ENCODE data around the gene FOXR1.

Gene FOXR1

DNA sequence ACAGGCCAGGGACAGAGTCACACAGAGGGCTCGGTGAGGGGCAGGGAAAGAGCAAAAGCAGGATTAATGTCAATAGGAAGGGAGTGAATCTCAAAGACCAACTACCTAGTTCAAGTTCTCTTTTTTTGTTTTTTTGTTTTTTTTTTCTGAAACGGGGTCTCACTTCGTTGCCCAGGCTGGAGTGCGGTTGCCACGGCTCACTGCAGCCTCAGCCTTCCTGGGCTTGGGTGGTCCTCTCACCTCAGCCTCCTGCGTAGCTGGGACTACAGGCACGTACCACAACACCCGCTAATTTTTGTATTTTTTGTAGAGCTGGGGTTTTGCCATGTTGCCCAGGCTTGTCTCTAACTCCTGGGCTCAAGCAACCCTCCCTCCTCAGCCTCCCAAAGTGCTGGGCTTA, 36.2 kb upstream of the FOXR1 start:
- H3K9me3 ChIP-seq (ENCODE audit: low read length), result no peaks in the 10 kb centered on the region
- H3K4me2 ChIP-seq (ENCODE audit: low read length), result no peak overlapping the region
- no peak overlapping the region for H3K9ac ChIP-seq (ENCODE audit: low read length)
- H3F3A ChIP-seq (ENCODE audit: insufficient read depth, low read length), result no peaks in the 10 kb centered on the region
- H2AFZ ChIP-seq (ENCODE audit: low read length), result no peak overlapping the region
- H3K9me2 ChIP-seq (ENCODE audit: low read depth, low read length), result no peaks in the 10 kb centered on the region
- H3K27me3 ChIP-seq (ENCODE audit: insufficient read depth, low read length), result no peaks in the 10 kb centered on the region
- H3K4me3 ChIP-seq (ENCODE audit: low read depth, low read length, poor library complexity, severe bottlenecking), result no peak overlapping the region
- no peak overlapping the region for H3K27ac ChIP-seq (ENCODE audit: low read depth, low read length, poor library complexity, severe bottlenecking)
- no peaks in the 10 kb centered on the region for H4K20me1 ChIP-seq (ENCODE audit: insufficient read depth, low read length)
- H3K36me3 ChIP-seq (ENCODE audit: insufficient read depth, low read length), result no peaks in the 10 kb centered on the region
- no peaks in the 10 kb centered on the region for H3K79me2 ChIP-seq (ENCODE audit: insufficient read depth, low read length)
- no peak for TF ChIP-seq EZH2 (IDR thresholded peaks at IDR 0.05; ENCODE audit: borderline replicate concordance, low read length)
- TF ChIP-seq, protein P1, sequence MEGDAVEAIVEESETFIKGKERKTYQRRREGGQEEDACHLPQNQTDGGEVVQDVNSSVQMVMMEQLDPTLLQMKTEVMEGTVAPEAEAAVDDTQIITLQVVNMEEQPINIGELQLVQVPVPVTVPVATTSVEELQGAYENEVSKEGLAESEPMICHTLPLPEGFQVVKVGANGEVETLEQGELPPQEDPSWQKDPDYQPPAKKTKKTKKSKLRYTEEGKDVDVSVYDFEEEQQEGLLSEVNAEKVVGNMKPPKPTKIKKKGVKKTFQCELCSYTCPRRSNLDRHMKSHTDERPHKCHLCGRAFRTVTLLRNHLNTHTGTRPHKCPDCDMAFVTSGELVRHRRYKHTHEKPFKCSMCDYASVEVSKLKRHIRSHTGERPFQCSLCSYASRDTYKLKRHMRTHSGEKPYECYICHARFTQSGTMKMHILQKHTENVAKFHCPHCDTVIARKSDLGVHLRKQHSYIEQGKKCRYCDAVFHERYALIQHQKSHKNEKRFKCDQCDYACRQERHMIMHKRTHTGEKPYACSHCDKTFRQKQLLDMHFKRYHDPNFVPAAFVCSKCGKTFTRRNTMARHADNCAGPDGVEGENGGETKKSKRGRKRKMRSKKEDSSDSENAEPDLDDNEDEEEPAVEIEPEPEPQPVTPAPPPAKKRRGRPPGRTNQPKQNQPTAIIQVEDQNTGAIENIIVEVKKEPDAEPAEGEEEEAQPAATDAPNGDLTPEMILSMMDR (IDR thresholded peaks at IDR 0.05; ENCODE audit: low read length), result no peak
- H3K4me1 ChIP-seq (ENCODE audit: insufficient read depth, low read length, severe bottlenecking), result peaks cover 6% of the 10 kb centered on the region

DNA sequence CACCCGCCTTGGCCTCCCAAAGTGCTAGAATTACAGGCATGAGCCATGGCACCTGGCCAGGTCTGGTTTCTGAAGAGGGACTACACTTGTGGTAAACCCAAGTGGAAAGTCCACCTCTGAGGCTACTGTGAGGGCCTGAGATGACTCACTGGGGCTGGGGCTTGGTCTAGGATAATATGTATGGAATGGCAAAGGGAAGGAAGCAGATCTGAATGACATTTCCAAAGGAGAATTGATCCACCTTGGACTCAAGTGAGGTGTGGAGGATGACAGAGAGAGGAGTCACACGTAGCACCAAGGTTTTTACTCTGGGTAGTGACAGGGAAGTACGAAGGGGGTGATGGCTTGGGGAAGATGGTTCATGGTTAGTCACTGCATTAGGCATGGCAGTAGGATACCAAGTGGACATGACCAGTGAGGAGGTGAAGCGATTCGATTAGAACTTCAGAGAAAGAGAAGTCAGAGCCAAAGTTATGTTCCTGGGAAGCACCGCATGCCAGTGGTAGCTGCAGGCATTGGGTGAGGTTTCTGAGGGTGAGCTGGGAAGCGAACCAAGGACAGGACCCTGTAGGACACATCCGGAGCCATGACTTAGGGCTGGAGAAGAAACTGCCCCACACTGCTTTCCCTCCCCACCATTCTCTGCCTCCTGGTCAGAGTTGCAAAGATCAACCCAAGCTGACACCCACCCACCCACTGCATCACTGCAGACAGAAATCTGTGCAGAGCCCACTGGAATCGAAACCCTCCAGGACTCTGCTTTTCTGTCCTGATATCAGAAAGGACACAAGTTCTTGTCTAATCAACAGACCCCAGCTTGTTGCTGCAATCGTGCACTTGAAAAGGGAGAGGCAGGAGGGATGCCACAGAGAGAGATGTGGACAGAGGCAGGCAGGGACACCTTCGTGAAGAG, 32.8 kb upstream of the FOXR1 start:
- H3K27me3 ChIP-seq (ENCODE audit: insufficient read depth, low read length), result no peaks in the 10 kb centered on the region
- no peak overlapping the region for H3K9ac ChIP-seq (ENCODE audit: low read length)
- no peaks in the 10 kb centered on the region for H3K9me2 ChIP-seq (ENCODE audit: low read depth, low read length)
- H3F3A ChIP-seq (ENCODE audit: insufficient read depth, low read length), result no peaks in the 10 kb centered on the region
- H3K4me1 ChIP-seq (ENCODE audit: insufficient read depth, low read length, severe bottlenecking), result peaks cover 6% of the 10 kb centered on the region
- no peak overlapping the region for H3K4me3 ChIP-seq (ENCODE audit: low read depth, low read length, poor library complexity, severe bottlenecking)
- H4K20me1 ChIP-seq (ENCODE audit: insufficient read depth, low read length), result no peaks in the 10 kb centered on the region
- no peaks in the 10 kb centered on the region for H3K36me3 ChIP-seq (ENCODE audit: insufficient read depth, low read length)
- H3K9me3 ChIP-seq (ENCODE audit: low read length), result no peaks in the 10 kb centered on the region
- TF ChIP-seq EZH2 (IDR thresholded peaks at IDR 0.05; ENCODE audit: borderline replicate concordance, low read length), result no peak
- TF ChIP-seq, protein P1 (IDR thresholded peaks at IDR 0.05; ENCODE audit: low read length), result no peak
- H3K79me2 ChIP-seq (ENCODE audit: insufficient read depth, low read length), result no peaks in the 10 kb centered on the region
- no peak overlapping the region for H3K27ac ChIP-seq (ENCODE audit: low read depth, low read length, poor library complexity, severe bottlenecking)
- no peak overlapping the region for H2AFZ ChIP-seq (ENCODE audit: low read length)
- no peak overlapping the region for H3K4me2 ChIP-seq (ENCODE audit: low read length)

DNA sequence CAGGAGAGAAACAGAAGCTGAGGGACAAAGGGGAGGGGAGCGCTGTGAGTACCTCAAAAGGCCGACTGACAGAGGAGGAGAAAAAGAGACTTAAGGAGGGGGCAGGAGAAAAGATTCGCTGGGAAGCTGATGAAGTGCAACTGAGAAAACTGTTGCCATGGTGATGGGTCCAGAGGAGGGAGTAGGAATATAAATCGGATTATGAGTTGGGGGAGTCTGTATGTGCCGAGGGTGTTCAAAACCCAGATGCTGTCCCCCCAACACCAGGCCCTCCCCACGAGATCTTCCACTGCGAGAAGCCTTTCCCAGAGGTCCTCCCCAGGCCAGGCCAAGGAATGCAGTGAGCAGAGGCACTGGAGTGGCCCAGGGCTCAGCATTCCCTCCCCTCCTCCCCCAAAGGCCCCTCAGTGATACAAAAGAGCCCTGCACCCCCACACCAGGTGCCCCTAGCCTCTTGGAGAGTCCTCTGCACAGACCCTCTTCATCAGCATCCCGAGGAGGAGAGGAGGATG, 32.1 kb upstream of the FOXR1 start:
- H2AFZ ChIP-seq (ENCODE audit: low read length), result no peak overlapping the region
- H3K9me2 ChIP-seq (ENCODE audit: low read depth, low read length), result no peaks in the 10 kb centered on the region
- peaks cover 6% of the 10 kb centered on the region for H3K4me1 ChIP-seq (ENCODE audit: insufficient read depth, low read length, severe bottlenecking)
- H3K9me3 ChIP-seq (ENCODE audit: low read length), result no peaks in the 10 kb centered on the region
- no peaks in the 10 kb centered on the region for H3K36me3 ChIP-seq (ENCODE audit: insufficient read depth, low read length)
- no peak overlapping the region for H3K4me2 ChIP-seq (ENCODE audit: low read length)
- H3F3A ChIP-seq (ENCODE audit: insufficient read depth, low read length), result no peaks in the 10 kb centered on the region
- H3K27ac ChIP-seq (ENCODE audit: low read depth, low read length, poor library complexity, severe bottlenecking), result no peak overlapping the region
- no peak overlapping the region for H3K4me3 ChIP-seq (ENCODE audit: low read depth, low read length, poor library complexity, severe bottlenecking)
- H3K9ac ChIP-seq (ENCODE audit: low read length), result no peak overlapping the region
- no peaks in the 10 kb centered on the region for H3K27me3 ChIP-seq (ENCODE audit: insufficient read depth, low read length)
- no peaks in the 10 kb centered on the region for H3K79me2 ChIP-seq (ENCODE audit: insufficient read depth, low read length)
- no peaks in the 10 kb centered on the region for H4K20me1 ChIP-seq (ENCODE audit: insufficient read depth, low read length)
- TF ChIP-seq, protein P1 (IDR thresholded peaks at IDR 0.05; ENCODE audit: low read length), result no peak
- TF ChIP-seq EZH2 (IDR thresholded peaks at IDR 0.05; ENCODE audit: borderline replicate concordance, low read length), result no peak
